CD4-positive, alpha-beta T cell treated with Interleukin-17A for 1 hour (primary cell): ENCODE results near the gene RAVER1.
"Not testable (repeated sequence)": the region's sequence is repeated elsewhere in the genome, so short reads cannot be mapped to it uniquely, and the experiment has no call there.

Experiments used
- DNase-seq: peaks from one replicate; pipeline ENCODE4 v3.0.0-alpha.2; 2020

The RAVER1 gene

GRCh38 chr19:10332965-10333757 lies at the start of gene RAVER1:
RAVER1 (minus strand) TSS chr19:10333529; CDS start chr19:10333507, 22 bp downstream.
- peak; percentile 98 for DNase-seq

DNA sequence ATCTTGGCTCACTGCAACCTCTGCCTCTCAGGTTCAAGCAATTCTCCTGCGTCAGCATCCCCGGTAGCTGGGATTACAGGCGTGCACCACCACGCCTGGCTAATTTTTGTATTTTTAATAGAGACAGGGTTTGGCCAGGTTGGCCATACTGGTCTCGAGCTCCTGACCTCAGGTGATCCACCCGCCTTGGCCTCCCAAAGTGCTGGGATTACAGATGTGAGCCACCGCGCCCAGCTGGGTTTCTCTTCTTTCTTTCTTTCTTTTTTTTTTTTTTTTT lies 49.8 kb upstream of the RAVER1 start:
- not testable (repeated sequence) for DNase-seq

DNA sequence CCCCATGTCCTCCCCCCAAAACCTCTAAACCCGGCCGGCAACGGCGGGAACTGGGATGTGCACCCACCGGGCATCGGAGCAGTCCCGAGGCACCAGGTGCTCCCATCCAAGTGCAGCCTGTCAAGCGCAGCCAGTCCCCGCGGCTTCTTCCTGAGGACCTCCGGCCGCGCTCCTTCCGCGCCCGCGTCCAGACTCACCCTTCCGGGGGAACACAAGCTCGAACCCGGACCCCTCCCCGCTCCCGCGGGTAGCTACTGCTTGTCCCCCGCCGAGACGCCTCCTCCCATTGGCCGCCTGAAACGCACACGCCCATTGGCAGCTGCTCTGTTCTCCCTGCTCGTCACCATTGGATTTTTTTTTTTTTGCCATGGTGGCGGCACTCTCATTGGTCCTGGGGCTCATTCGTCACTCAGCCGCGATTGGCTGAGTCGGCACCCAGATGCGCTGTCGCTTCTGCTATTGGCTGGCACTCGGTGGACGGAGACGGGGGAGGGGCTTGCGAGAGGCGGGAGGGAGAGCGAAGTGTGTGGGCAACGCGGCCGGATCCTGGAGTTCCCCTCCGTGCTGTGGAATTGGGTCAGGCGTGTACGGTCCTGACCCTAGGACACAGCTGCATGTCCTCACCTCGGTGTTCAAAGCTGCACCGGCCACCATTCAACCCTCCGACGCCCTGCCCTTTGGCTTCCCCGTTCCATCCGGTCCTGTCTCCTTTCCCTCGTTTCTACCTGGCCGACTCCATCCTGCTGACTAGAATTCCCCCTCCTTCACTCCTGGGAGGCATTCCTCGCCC lies 47.2 kb upstream of the RAVER1 start, which contains the start of gene TYK2:
Gene TYK2 (minus strand): TSS at position 260 of the 790 bp plus-strand sequence. CDS start 2,166 bp downstream, outside the sequence.
- peak; percentile 98 for DNase-seq

DNA sequence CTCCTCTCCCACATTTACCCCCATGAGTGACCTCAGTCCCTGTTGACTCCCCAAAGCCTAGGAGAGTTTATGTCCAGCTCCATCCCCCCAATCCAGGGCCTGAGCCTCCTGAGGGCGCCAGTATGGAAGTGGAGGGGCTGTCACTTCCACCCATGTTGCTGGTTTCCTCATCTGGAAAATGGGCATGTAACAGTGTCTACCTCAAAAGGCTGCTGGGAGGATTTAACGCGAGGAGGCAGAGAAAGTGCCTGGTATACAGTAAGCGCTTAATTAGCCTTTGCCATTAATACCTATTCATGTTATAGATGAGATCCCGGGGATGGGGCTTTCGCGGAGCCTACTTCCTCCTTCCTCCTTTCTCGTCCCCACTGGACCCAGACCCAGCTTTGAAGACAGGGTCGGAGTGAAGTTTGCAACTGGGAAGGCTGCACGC lies 46.6 kb upstream of the RAVER1 start:
- no peak for DNase-seq

- DNase-seq: no peak
Measured at GRCh38 chr19:10378124-10378523, 44.8 kb upstream of the RAVER1 start.

- DNase-seq: not testable (repeated sequence)
Measured at GRCh38 chr19:10377140-10377640, 43.9 kb upstream of the RAVER1 start.

- no peak for DNase-seq
Measured at GRCh38 chr19:10374931-10375330, 41.6 kb upstream of the RAVER1 start.

GRCh38 chr19:10372690-10373089 lies 39.4 kb upstream of the RAVER1 start:
- no peak for DNase-seq

GRCh38 chr19:10368101-10368803 lies 34.9 kb upstream of the RAVER1 start:
- no peak for DNase-seq

- not testable (repeated sequence) for DNase-seq
Measured at GRCh38 chr19:10366950-10367512, 33.7 kb upstream of the RAVER1 start.

DNA sequence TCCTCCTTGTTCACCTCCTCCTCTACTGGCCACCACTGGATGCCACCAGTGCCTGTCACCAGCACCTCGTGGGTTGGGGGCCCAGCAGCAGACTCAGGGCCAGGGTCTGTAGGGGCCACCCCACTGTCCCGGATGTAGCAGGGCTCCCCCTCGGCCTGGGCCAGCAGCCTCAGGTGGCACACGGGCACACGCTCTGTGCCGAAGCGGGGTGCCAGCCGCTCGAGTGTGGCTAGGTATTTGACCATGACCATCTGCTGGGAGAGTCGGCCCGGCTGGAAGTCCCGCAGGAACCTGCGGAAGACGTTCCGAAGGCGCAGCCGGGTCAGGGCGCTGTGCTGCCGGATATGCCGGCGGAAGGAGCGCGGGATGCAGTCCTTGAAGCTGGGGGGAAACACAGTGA lies 32.2 kb upstream of the RAVER1 start:
- DNase-seq: no peak

GRCh38 chr19:10364644-10365043 lies 31.3 kb upstream of the RAVER1 start:
- DNase-seq: no peak

DNA sequence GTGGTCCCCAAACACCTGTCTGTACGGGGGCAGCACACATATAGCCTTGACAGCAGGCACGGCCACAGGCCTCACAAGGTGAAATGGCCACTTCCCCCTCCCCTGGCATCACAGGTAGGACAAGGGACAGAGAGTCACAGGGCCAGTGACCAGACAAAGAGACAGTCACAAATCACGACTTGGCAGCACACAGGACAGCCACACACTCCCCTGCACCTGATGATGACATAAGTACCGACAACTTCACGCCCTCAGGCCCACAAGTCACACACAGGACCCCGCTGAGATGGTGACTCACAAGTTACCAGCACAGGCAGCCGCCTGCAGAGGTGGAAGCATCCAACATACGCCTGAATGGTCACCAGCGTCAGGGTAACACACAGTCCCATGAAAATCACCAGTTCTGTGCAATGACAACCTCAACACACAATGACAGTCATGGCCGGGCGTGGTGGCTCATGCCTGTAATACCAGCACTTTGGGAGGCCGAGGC lies 30.5 kb upstream of the RAVER1 start:
- no peak for DNase-seq

- DNase-seq: no peak
Measured at GRCh38 chr19:10362259-10362658, 28.9 kb upstream of the RAVER1 start.

DNA sequence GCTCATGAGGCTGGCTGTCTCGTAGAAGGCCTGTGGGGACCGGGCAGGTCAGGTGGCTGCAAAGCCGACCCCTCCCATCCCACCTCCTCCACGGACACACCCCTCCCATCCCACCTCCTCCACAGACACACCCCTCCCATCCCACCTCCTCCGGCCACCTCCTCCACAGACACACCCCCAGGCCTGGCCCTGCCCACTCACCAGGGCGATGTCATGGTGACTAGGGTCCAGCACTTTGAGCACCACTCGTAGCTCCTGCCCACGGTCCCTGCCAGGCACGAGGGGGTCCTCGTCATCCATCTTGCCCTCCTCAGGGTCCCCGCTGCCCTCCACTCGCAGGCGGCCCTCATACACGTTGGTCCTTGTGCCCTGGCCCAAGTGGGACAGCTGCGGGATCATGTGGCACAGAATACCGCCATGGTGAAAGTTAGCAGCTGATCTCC lies 28.3 kb upstream of the RAVER1 start:
- no peak for DNase-seq

DNA sequence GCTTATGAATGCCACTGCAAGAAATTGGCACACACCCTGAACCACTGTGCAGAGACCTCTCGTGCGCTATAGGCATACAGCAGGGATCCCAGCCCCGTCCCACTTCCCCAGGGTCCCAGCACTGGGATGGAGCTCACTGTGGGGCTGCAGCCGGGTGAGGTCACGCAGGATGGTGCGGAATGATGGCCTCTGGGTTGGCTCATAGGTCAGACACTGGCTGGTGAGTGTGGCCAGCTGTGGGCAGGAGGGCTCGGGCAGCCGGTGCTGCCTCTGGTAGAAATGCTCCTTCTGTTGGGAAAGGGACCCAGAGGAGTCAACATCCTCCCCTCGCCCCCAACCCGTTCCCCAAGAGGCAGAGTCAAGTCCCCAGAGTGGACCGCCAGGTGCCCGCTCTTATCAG lies 23.1 kb upstream of the RAVER1 start:
- no peak for DNase-seq

DNA sequence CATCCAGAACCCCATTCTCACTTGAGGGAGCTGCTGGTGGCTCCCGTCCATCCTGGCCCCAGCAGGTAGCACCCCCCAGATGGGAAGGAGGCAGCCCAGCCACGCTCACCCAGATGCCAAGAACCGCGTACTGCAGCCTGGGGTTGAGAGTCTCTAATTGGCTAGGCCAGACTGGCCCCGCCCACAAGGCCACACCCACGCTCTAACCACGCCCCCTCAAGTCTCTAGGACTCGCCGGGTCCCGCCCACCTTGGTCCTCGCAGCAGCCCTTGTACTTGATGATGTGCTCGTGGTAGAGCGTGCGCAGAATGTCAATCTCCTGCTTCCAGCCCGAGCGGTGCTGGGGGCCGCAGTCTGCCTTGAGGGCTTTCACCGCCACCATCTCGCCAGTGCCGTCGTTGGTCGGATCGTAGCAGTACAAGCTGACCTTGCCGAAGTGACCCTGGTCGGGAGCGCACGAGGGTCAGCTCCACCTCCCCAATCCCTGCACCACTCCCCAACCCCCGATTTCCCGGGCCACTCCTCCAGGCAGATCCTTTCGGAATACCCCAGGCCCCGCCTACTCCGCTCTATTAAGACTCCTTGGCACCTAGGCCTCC lies 20.6 kb upstream of the RAVER1 start:
- DNase-seq: peak; percentile 38

GRCh38 chr19:10352764-10353671 lies 19.7 kb upstream of the RAVER1 start:
- no peak for DNase-seq

DNA sequence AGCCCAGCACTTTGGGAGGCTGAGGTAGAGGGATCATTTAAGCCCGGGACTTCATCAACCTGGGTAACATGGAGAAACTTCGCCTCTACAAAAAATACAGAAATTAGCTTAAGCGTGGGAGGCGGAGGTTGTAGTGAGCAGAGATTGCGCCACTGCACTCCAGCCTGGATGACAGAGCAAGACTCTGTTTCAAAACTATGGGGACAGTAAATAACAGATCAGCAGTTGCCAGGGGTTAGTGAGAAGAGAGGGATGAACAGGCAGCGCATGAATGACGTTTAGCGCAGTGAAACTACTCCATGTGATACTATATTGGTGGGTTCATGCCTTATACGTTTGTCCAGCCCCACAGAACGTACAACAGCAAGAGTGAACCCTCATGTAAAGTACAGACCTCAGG lies 13.2 kb upstream of the RAVER1 start:
- no peak for DNase-seq

DNA sequence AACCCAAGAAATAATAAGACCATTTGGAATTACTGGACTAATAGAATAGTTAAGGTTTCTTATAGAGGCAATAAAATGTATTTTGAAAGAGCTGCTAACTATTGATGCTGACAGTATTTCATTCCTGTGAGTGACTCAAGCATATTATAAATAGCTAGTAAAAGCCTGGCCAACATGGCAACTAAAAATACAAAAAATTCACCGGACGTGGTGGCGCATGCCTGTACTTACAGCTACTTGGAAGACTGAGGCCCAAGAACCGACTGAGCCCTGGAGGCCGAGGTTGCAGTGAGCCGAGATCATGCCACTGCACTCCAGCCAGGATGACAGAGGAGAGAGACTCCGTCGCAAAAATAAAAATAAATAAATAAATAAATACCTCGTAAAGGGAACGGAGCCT lies 11.5 kb upstream of the RAVER1 start:
- no peak for DNase-seq

GRCh38 chr19:10343495-10343894 lies 10.2 kb upstream of the RAVER1 start:
- DNase-seq: no peak
